ENCODE data around the gene NDUFB3. TPM values are rescaled to one million over a fixed set of nuclear protein-coding genes. Genes with fewer than 3 reads are reported as not detected.

NDUFB3 gene
- total RNA-seq, 1 donor from 2014 or later, result 113 TPM

DNA sequence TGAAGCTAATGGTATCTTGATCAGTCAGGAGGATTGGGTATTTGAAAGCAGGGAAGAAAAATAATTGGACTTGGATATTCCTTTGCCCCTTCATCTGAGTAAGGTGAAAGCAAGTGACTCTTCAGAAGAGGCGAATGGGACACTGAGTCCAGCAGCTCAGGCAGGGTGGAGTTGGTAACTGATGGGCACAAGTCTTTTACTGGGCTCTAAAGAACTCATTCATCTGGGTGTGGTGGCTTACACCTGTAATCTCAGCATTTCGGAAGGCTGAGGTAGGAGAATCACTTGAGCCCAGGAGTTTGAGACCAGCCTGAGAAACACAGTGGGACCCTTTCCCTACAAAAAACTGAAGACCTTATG, 55.3 kb downstream of the NDUFB3 start:
- H3K4me3 Mint-ChIP-seq, result peak overlapping the region; percentile 96
- intact Hi-C loops (cut with micrococcal nuclease), result loop anchor here (1.0 to 2.0 kb wide), 3 partner anchors 56 to 263 kb away; partner anchors contain the start of genes CLK1 and HYCC2
- peak overlapping the region; percentile 99 for H3K27ac Mint-ChIP-seq
- H3K36me3 Mint-ChIP-seq (ENCODE audit: low read depth), result peaks cover 62% of the 10 kb centered on the region
- no peaks in the 10 kb centered on the region for H3K27me3 Mint-ChIP-seq
- peaks cover 66% of the 10 kb centered on the region for H3K4me1 Mint-ChIP-seq
- peak; percentile 69 for DNase-seq
- H3K9me3 Mint-ChIP-seq, result no peaks in the 10 kb centered on the region

GRCh38 chr2:201127570-201127969, 55.8 kb downstream of the NDUFB3 start:
- H3K27ac Mint-ChIP-seq, result peak overlapping the region; percentile 99
- no peaks in the 10 kb centered on the region for H3K9me3 Mint-ChIP-seq
- peaks cover 62% of the 10 kb centered on the region for H3K4me1 Mint-ChIP-seq
- peaks cover 60% of the 10 kb centered on the region for H3K36me3 Mint-ChIP-seq (ENCODE audit: low read depth)
- intact Hi-C loops (cut with micrococcal nuclease), result loop anchor here (1.0 to 2.0 kb wide), 3 partner anchors 57 to 263 kb away; partner anchors contain the start of genes CLK1 and HYCC2
- peak; percentile 81 for DNase-seq
- peak overlapping the region; percentile 96 for H3K4me3 Mint-ChIP-seq
- no peaks in the 10 kb centered on the region for H3K27me3 Mint-ChIP-seq

GRCh38 chr2:201128033-201128432, 56.2 kb downstream of the NDUFB3 start:
- peak overlapping the region; percentile 96 for H3K4me3 Mint-ChIP-seq

DNA sequence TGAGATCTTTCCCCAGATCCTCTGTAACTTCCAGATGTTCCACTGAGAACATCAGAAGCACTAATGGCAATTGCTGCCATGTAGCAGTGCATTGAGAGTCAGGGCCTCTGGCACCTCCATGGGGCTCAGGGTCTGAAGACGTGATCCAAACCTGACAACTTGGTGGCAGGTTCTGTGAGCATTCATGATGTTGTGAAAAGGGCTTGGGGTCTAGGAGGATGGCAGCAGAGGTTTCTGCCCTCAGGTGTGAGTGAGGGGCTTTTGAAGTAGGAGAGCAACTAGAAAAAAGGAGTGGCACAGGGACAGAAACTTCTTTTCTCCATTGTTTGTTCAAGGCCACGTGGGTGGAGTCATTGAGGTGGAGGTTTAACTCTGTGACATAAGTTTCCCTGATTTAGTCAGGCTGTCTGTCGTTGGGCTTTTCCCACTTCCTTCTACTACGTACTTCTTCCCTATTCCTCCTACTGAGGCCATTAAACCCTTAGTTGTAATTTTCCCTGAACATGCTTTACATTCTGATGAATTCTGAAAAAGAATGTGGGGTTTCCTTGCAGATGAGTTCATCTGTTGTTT, 57.2 kb downstream of the NDUFB3 start:
- H3K4me3 Mint-ChIP-seq, result peak overlapping the region; percentile 81
- intact Hi-C loops (cut with micrococcal nuclease), result loop anchor here (1.0 kb wide), 5 partner anchors 12 to 322 kb away; partner anchors contain the start of genes CASP10, NIF3L1, PPIL3 and STRADB
- DNase-seq, result peak; percentile 84
- H3K9me3 Mint-ChIP-seq, result no peaks in the 10 kb centered on the region
- H3K36me3 Mint-ChIP-seq (ENCODE audit: low read depth), result peaks cover 62% of the 10 kb centered on the region
- H3K4me1 Mint-ChIP-seq, result peaks cover 60% of the 10 kb centered on the region
- peak overlapping the region; percentile 100 for H3K27ac Mint-ChIP-seq
- H3K27me3 Mint-ChIP-seq, result no peaks in the 10 kb centered on the region

More at GRCh38 chr2:201128033-201128432, 56.2 kb downstream of the NDUFB3 start:
- intact Hi-C loops (cut with micrococcal nuclease), result no loop called here
- Mint-ChIP-seq H3K27me3 (no peaks in the 10 kb centered on the region), H3K27ac (peak overlapping the region; percentile 99), H3K36me3 (ENCODE audit: low read depth) (peaks cover 60% of the 10 kb centered on the region), H3K4me1 (peaks cover 62% of the 10 kb centered on the region), H3K9me3 (no peaks in the 10 kb centered on the region)
- DNase-seq, result no peak

- Mint-ChIP-seq H3K9me3 (no peaks in the 10 kb centered on the region), H3K4me3 (peak overlapping the region; percentile 81), H3K27me3 (no peaks in the 10 kb centered on the region), H3K36me3 (ENCODE audit: low read depth) (peaks cover 61% of the 10 kb centered on the region), H3K27ac (peak overlapping the region; percentile 100), H3K4me1 (peaks cover 51% of the 10 kb centered on the region)
- intact Hi-C loops (cut with micrococcal nuclease), result loop anchor here (2.0 kb wide), 1 partner anchor 1136 kb away; no protein-coding TSS in a partner anchor
- DNase-seq, result peak; percentile 80
These were observed 58.9 kb downstream of the NDUFB3 start for GRCh38 chr2:201130524-201131186.

- Mint-ChIP-seq H3K36me3 (ENCODE audit: low read depth) (peaks cover 72% of the 10 kb centered on the region), H3K27me3 (no peaks in the 10 kb centered on the region), H3K4me3 (peak overlapping the region; percentile 81), H3K9me3 (no peaks in the 10 kb centered on the region), H3K4me1 (peaks cover 47% of the 10 kb centered on the region), H3K27ac (peak overlapping the region; percentile 100)
- DNase-seq, result no peak
- intact Hi-C loops (cut with micrococcal nuclease), result no loop called here
These were observed 60.7 kb downstream of the NDUFB3 start for GRCh38 chr2:201132518-201132917.

Other genes with a start within 250 kb of the NDUFB3 start
- 99.3 and 100 TPM in 2 replicates for gene CLK1, start 207.3 kb upstream of the NDUFB3 start, total RNA-seq
- gene PPIL3, start 182.9 kb upstream of the NDUFB3 start, total RNA-seq, result 52.6 and 52.8 TPM in 2 replicates
- gene NIF3L1, start 182.6 kb upstream of the NDUFB3 start, total RNA-seq, result 30.7 and 33.4 TPM in 2 replicates
- 64.2 and 66.5 TPM in 2 replicates for gene ORC2, start 108.3 kb upstream of the NDUFB3 start, total RNA-seq
- 24.4 and 26.2 TPM in 2 replicates for gene HYCC2, start 330 bp upstream of the NDUFB3 start, total RNA-seq
- 402 and 415 TPM in 2 replicates for gene CFLAR, start 44.2 kb downstream of the NDUFB3 start, total RNA-seq
- 12.7 and 13.1 TPM in 2 replicates for gene CASP10, start 111.1 kb downstream of the NDUFB3 start, total RNA-seq
- 38.2 and 39.8 TPM in 2 replicates for gene CASP8, start 188.5 kb downstream of the NDUFB3 start, total RNA-seq